Measurements from ENCODE around the gene ROCK1.

ROCK1 gene

GRCh38 chr18:21115519-21116411 lies 4.2 kb upstream of the ROCK1 start:
- TF ChIP-seq GATA3 (IDR thresholded peaks at IDR 0.05; ENCODE audit: low read depth, low read length), result no peak
- no peak for TF ChIP-seq GATA2 (IDR thresholded peaks at IDR 0.05; ENCODE audit: low read depth, low read length)

GRCh38 chr18:21112543-21113105 lies 1.0 kb upstream of the ROCK1 start:
- TF ChIP-seq GATA3 (IDR thresholded peaks at IDR 0.05; ENCODE audit: low read depth, low read length) (no peak), GATA2 (IDR thresholded peaks at IDR 0.05; ENCODE audit: low read depth, low read length) (no peak)

GRCh38 chr18:21112140-21112473 lies 494 bp upstream of the ROCK1 start:
- no peak for TF ChIP-seq GATA3 (IDR thresholded peaks at IDR 0.05; ENCODE audit: low read depth, low read length)
- TF ChIP-seq GATA2 (IDR thresholded peaks at IDR 0.05; ENCODE audit: low read depth, low read length), result no peak

GRCh38 chr18:21110713-21111345 lies 784 bp downstream of the ROCK1 start:
- TF ChIP-seq GATA2 (IDR thresholded peaks at IDR 0.05; ENCODE audit: low read depth, low read length), result no peak

- TF ChIP-seq GATA2 (IDR thresholded peaks at IDR 0.05; ENCODE audit: low read depth, low read length) (no peak), GATA3 (IDR thresholded peaks at IDR 0.05; ENCODE audit: low read depth, low read length) (no peak)
Measured at GRCh38 chr18:21109936-21110712, 1.5 kb downstream of the ROCK1 start.

GRCh38 chr18:21105936-21106335 lies 5.7 kb downstream of the ROCK1 start:
- TF ChIP-seq GATA3 (IDR thresholded peaks at IDR 0.05; ENCODE audit: low read depth, low read length) (no peak), GATA2 (IDR thresholded peaks at IDR 0.05; ENCODE audit: low read depth, low read length) (no peak)

GRCh38 chr18:21101172-21101571 lies 10.4 kb downstream of the ROCK1 start:
- no peak for TF ChIP-seq GATA3 (IDR thresholded peaks at IDR 0.05; ENCODE audit: low read depth, low read length)
- no peak for TF ChIP-seq GATA2 (IDR thresholded peaks at IDR 0.05; ENCODE audit: low read depth, low read length)

GRCh38 chr18:21100678-21101077 lies 10.9 kb downstream of the ROCK1 start:
- TF ChIP-seq GATA2 (IDR thresholded peaks at IDR 0.05; ENCODE audit: low read depth, low read length) (no peak), GATA3 (IDR thresholded peaks at IDR 0.05; ENCODE audit: low read depth, low read length) (no peak)

GRCh38 chr18:21100146-21100545 lies 11.5 kb downstream of the ROCK1 start:
- no peak for TF ChIP-seq GATA2 (IDR thresholded peaks at IDR 0.05; ENCODE audit: low read depth, low read length)
- no peak for TF ChIP-seq GATA3 (IDR thresholded peaks at IDR 0.05; ENCODE audit: low read depth, low read length)

GRCh38 chr18:21099442-21099841 lies 12.2 kb downstream of the ROCK1 start:
- TF ChIP-seq GATA3 (IDR thresholded peaks at IDR 0.05; ENCODE audit: low read depth, low read length) (no peak), GATA2 (IDR thresholded peaks at IDR 0.05; ENCODE audit: low read depth, low read length) (no peak)

- no peak for TF ChIP-seq GATA2 (IDR thresholded peaks at IDR 0.05; ENCODE audit: low read depth, low read length)
- TF ChIP-seq GATA3 (IDR thresholded peaks at IDR 0.05; ENCODE audit: low read depth, low read length), result no peak
Measured at GRCh38 chr18:21096760-21097159, 14.9 kb downstream of the ROCK1 start.

- TF ChIP-seq GATA3 (IDR thresholded peaks at IDR 0.05; ENCODE audit: low read depth, low read length) (no peak), GATA2 (IDR thresholded peaks at IDR 0.05; ENCODE audit: low read depth, low read length) (no peak)
Measured at GRCh38 chr18:21093133-21093532, 18.5 kb downstream of the ROCK1 start.

GRCh38 chr18:21090680-21091079 lies 20.9 kb downstream of the ROCK1 start:
- TF ChIP-seq GATA3 (IDR thresholded peaks at IDR 0.05; ENCODE audit: low read depth, low read length), result no peak

- TF ChIP-seq GATA3 (IDR thresholded peaks at IDR 0.05; ENCODE audit: low read depth, low read length) (no peak), GATA2 (IDR thresholded peaks at IDR 0.05; ENCODE audit: low read depth, low read length) (no peak)
Measured at GRCh38 chr18:21085579-21086166, 25.9 kb downstream of the ROCK1 start.

Measured in SH-SY5Y (cell line).